ENCODE data around the gene PFKFB1. TPM values are rescaled to one million over a fixed set of nuclear protein-coding genes. Genes with fewer than 3 reads are reported as not detected.

The PFKFB1 gene
- 10 to 100 TPM in 2 of 4 donors, 1 to 10 TPM in 2; 4.7 to 54.6 (median 11.3) TPM for total RNA-seq

- no peak for TF ChIP-seq CTCF (IDR thresholded peaks at IDR 0.05; ENCODE audit: low read depth)
These were observed at the start of gene PFKFB1 for GRCh38 chrX:54994099-54994498. Gene PFKFB1 (minus strand): TSS chrX:54994188. CDS start chrX:54994007, 181 bp downstream.

- TF ChIP-seq CTCF (IDR thresholded peaks at IDR 0.05; ENCODE audit: low read depth), result no peak
These were observed 47.5 kb upstream of the PFKFB1 start for GRCh38 chrX:55041514-55041913.

- TF ChIP-seq CTCF (IDR thresholded peaks at IDR 0.05; ENCODE audit: low read depth), result no peak
These were observed 45.5 kb upstream of the PFKFB1 start for GRCh38 chrX:55039471-55039870.

- no peak for TF ChIP-seq CTCF (IDR thresholded peaks at IDR 0.05; ENCODE audit: low read depth)
These were observed 39.4 kb upstream of the PFKFB1 start for GRCh38 chrX:55033429-55033828.

GRCh38 chrX:55030271-55031205 is 36.5 kb upstream of the PFKFB1 start, which contains the start of gene ALAS2:
Gene ALAS2 (minus strand): TSS chrX:55030977. CDS start chrX:55026000, 4,977 bp downstream.
- no peak for TF ChIP-seq CTCF (IDR thresholded peaks at IDR 0.05; ENCODE audit: low read depth)

- TF ChIP-seq CTCF (IDR thresholded peaks at IDR 0.05; ENCODE audit: low read depth), result no peak
These were observed 35.3 kb upstream of the PFKFB1 start for GRCh38 chrX:55029291-55029690.

- TF ChIP-seq CTCF (IDR thresholded peaks at IDR 0.05; ENCODE audit: low read depth), result no peak
These were observed 34.6 kb upstream of the PFKFB1 start for GRCh38 chrX:55028611-55029010.
